HG02571 (cell line): Measurements from ENCODE around the gene GBP3.
"Not testable (repeated sequence)": the region's sequence is repeated elsewhere in the genome, so short reads cannot be mapped to it uniquely, and the experiment has no call there.

Source experiments
- ATAC-seq: cut with Tn5 transposase; IDR thresholded peaks from one replicate; pipeline ENCODE4 v1.9.1; 2021; ENCODE audit warnings: mild to moderate bottlenecking, moderate library complexity; ENCODE audit not compliant: unreplicated experiment

The GBP3 gene

DNA sequence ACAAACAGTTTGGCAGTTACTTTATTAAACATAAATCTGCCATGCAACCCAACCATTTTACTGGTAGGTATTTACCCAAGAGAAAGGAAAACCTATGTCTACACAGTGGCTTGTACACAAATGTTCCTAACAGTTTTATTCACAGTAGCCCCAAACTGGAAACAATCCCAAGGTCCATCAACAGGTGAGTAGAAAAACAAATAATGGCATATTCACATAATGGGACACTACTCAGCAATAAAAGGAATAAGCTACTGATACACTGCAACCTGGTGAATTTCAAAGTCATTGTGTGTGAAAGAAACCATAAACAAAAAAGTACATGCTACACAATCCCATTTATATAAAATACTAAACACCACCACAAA lies 42.9 kb downstream of the GBP3 start:
- no peak for ATAC-seq

DNA sequence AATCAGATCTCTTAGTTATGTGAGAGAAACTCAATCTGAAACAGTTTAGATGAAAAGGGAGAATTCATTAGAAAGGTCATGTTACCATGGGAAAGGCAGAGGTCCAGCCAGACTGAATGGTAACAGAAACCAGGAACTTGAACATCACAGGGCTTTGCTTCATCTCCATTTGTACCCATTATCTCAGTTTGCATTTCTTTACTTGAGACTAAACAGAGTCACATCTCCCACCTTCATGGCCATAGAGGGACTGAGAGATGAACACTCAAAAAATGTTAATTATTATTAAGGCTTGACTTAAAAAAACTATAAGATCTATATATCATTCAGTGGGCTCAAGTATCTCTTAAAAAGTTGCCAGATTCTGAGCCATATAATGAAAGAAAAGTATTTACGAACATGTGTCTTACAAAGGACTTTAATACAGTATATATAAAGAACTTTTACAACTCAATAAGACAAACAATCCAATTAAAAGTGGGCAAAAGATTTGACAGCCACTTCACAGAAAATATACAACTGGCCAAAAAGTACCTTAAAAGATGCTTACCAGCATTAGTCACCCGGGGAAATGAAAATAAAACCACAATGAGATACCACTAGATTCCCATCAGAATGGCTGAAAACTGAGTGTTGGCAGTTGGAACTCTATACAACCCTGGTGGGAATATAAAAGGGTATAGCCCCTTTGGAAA lies 43.5 kb downstream of the GBP3 start:
- ATAC-seq: no peak

DNA sequence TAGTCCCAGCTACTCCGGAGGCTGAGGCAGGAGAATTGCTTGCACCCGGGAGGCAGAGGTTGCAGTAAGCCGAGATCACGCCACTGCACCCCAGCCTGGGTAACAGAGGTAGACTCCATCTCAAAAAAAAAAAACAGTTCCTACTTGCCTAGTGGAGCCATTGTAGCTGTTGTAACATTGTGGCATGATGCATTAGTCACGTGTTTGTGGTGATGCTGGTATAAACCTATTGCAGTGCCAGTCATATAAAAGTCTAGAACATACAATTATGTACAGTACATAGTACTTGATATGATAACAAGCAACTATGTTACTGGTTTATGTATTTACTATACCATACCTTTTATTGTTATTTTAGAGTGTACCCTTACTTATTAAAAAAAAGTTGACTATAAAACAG lies 46.4 kb downstream of the GBP3 start:
- ATAC-seq: no peak

DNA sequence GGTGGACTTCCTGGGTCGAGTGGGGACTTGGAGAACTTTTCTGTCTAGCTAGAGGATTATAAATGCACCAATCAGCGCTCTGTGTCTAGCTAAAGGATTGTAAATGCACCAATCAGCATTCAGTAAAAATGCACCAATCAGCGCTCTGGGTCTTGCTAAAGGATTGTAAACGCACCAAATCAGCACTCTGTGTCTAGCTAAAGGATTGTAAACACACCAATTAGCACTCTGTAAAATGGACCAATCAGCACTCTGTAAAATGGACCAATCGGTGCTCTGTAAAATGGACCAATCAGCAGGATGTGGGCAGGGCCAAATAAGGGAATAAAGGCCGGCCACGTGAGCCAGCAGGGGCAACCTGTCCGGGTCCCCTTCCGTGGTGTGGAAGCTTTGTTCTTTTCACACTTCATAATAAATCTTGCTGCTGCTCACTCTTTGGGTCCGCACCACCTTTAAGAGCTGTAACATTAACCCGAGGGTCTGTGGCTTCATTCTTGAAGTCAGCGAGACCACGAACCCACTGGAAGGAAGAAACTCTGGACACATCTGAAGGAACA lies 48.0 kb downstream of the GBP3 start:
- ATAC-seq: not testable (repeated sequence)

DNA sequence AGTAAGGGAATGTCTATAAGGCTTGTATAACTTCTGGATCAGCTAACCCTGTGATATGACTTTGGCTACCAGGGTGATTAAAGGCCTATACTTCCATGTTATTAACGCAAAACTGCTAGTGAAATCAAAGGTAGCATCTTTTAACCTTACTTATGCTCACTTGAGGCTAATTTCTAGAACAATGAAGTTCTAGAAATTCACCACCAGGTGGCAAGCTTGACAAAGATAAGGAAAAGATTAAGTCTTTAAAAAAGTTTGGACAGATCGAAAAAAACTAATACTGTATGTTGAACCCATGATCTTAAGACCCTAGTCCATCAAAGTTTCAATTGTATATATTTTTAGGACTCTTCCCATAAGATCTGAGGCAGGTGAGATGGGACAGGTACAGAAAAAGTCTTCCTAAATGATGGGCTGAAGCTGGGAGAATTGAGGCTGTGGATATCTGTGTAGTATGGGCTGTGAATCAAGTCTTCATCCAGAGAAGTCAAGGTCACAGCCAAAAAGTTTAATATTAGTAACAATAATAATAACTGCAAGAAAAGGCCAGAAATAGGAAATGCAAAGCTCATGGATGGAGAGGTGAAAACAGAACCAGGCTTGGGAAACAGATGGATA lies 49.0 kb downstream of the GBP3 start:
- ATAC-seq: no peak

DNA sequence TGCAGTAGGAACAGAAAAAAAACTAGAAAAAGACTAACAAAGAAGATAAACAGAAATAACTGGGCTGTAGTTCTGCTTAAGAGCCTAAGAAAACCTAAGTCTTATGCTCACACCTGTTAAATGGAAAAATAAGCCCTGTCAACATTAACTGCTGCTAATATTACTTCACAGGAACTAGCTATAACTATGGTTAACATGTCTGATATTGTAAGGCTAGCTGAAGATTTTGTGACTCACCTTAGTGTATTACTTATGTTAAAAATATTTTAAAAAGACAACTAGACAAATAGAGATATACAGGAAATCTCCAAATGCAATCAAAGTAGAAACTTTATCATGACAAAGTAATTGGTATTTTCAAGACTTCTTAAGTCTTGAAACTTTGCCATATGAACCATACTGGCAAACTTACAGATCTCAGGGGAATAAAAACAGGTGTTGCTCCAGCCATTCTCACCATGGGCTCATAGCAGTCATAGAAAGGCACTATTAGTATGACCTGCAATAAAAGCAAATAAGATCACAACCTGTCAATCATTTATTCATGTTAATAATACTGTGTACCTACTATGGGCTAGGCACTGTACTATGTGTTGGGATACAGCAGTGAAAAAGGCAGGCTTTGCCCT lies 60.9 kb downstream of the GBP3 start:
- ATAC-seq: no peak

DNA sequence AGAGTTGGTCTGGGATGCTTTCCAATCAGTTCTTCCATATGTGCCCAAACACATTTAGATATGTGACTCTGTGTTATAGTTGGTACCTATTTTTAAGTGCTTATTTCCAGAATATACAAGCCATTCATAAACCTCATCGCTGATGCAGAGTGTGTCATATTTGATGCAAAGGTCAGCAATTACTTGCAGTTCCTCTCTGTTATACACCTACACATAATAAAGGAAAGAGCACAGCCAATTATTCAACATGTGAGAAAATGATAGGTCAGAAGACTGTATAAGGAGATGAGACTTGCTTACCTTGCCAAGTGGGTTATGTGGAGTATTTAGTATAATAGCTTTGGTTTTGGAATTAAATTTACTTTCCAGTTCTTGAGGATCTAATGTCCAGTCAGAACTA lies 61.6 kb downstream of the GBP3 start:
- no peak for ATAC-seq
